Calu3 (cell line): ENCODE results near the gene RCC1. TPM values are rescaled to one million over a fixed set of nuclear protein-coding genes. Genes with fewer than 3 reads are reported as not detected.
"Not testable (repeated sequence)": the region's sequence is repeated elsewhere in the genome, so short reads cannot be mapped to it uniquely, and the experiment has no call there.

ENCODE experiments used
- BruUV-seq: library from RNA; stranded (reverse); fragments of 400-500 nt; replicated peaks from 2 replicates; lab custom pipeline; 2021; lab: Mats Ljungman, UMichigan
- CTCF ChIA-PET: fragments of 300-600 bp; sonication (Branson Sonifier 250); formaldehyde crosslinking; loops from one replicate; lab custom pipeline; 2022; ENCODE audit warnings: antibody characterized with exemption; lab: Charles Lee
- DNase-seq: peaks from one replicate; pipeline ENCODE4 v3.0.0; 2022
- H3K27ac Mint-ChIP-seq: one replicate; pipeline ENCODE4 v1.8.0; 2022; ENCODE audit warnings: mixed read lengths; ENCODE audit not compliant: unreplicated experiment
- H3K27me3 Mint-ChIP-seq: one replicate; pipeline ENCODE4 v1.8.0; 2022; ENCODE audit warnings: mixed read lengths; ENCODE audit not compliant: unreplicated experiment
- H3K36me3 Mint-ChIP-seq: one replicate; pipeline ENCODE4 v1.8.0; 2022; ENCODE audit warnings: mild to moderate bottlenecking, moderate library complexity, mixed read lengths; ENCODE audit not compliant: insufficient read depth, unreplicated experiment
- H3K4me1 Mint-ChIP-seq: one replicate; pipeline ENCODE4 v1.8.0; 2022; ENCODE audit warnings: mild to moderate bottlenecking, low read depth, mixed read lengths; ENCODE audit not compliant: unreplicated experiment
- H3K4me3 Mint-ChIP-seq: one replicate; pipeline ENCODE4 v1.8.0; 2022; ENCODE audit warnings: mild to moderate bottlenecking, low read depth, moderate library complexity, mixed read lengths; ENCODE audit not compliant: unreplicated experiment
- H3K9me3 Mint-ChIP-seq: one replicate; pipeline ENCODE4 v1.8.0; 2022; ENCODE audit warnings: low read depth, mixed read lengths; ENCODE audit not compliant: unreplicated experiment
- CTCF ChIP-seq: fragments of 200-600 bp; IDR thresholded peaks from one replicate; pipeline ENCODE4 v1.8.0; 2022; ENCODE audit warnings: antibody characterized with exemption; ENCODE audit not compliant: unreplicated experiment
- intact Hi-C: fragments of 100-400 bp; cut with micrococcal nuclease; formaldehyde crosslinking; loops from one replicate; pipeline ENCODE4 v1.10.0; 2022; ENCODE audit not compliant: unreplicated experiment
- total RNA-seq: library from RNA; stranded (reverse); gene quantifications from 2 replicates; pipeline ENCODE4 v1.2.3, GENCODE V29; 2022

Gene RCC1
- total RNA-seq, 1 experiment from 2014 or later = 95.9 TPM

GRCh38 chr1:28565726-28566125, 59.9 kb downstream of the RCC1 start:
- no TSS peak for BruUV-seq
- no peak for DNase-seq
- H3K36me3 Mint-ChIP-seq = peaks cover 43% of the 10 kb centered on the region

DNA sequence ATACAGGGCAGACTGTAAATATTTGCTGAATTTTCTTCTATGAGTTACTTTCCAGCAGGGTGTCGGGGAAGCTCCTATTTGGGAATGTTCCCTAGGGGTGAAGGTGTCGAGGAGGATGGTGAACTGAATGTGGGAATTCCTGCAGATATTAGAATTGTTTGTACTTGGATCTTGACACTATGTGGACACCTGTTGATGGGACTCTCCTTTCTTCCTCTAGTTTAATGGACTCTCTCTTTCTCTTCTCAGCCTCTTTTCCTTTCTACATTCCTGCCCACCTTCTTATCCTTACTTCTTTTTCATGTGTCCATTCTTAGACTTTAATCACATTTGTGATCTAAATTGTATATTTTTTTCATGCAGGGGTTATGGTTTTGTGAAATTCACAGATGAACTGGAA, 61.1 kb downstream of the RCC1 start:
- H3K27me3 Mint-ChIP-seq = no peaks in the 10 kb centered on the region
- no peak for DNase-seq
- H3K9me3 Mint-ChIP-seq = no peaks in the 10 kb centered on the region
- no peak overlapping the region for H3K4me3 Mint-ChIP-seq
- H3K36me3 Mint-ChIP-seq = peaks cover 44% of the 10 kb centered on the region
- intact Hi-C loops = no loop called here
- BruUV-seq = no TSS peak
- TF ChIP-seq CTCF = no peak
- no peak overlapping the region for H3K27ac Mint-ChIP-seq
- CTCF ChIA-PET = no interaction called here
- no peaks in the 10 kb centered on the region for H3K4me1 Mint-ChIP-seq

More at GRCh38 chr1:28565726-28566125, 59.9 kb downstream of the RCC1 start:
- no peaks in the 10 kb centered on the region for H3K9me3 Mint-ChIP-seq
- no peaks in the 10 kb centered on the region for H3K27me3 Mint-ChIP-seq
- TF ChIP-seq CTCF = no peak
- H3K27ac Mint-ChIP-seq = no peak overlapping the region
- intact Hi-C loops = no loop called here
- CTCF ChIA-PET = interaction anchor here (0.8 kb wide), 1 partner anchor 78 kb away, joined by 3 read pairs; no protein-coding TSS in a partner anchor
- H3K4me3 Mint-ChIP-seq = no peak overlapping the region
- no peaks in the 10 kb centered on the region for H3K4me1 Mint-ChIP-seq

- TF ChIP-seq CTCF = no peak
- H3K27me3 Mint-ChIP-seq = no peaks in the 10 kb centered on the region
- intact Hi-C loops = no loop called here
- H3K4me3 Mint-ChIP-seq = no peak overlapping the region
- no TSS peak for BruUV-seq
- DNase-seq = no peak
- peaks cover 53% of the 10 kb centered on the region for H3K36me3 Mint-ChIP-seq
- CTCF ChIA-PET = interaction anchor here (0.6 kb wide), 1 partner anchor 285 kb away, joined by 3 read pairs; no protein-coding TSS in a partner anchor
- H3K4me1 Mint-ChIP-seq = no peaks in the 10 kb centered on the region
- no peaks in the 10 kb centered on the region for H3K9me3 Mint-ChIP-seq
- H3K27ac Mint-ChIP-seq = no peak overlapping the region
These were observed 66.1 kb downstream of the RCC1 start for GRCh38 chr1:28571911-28572310.

DNA sequence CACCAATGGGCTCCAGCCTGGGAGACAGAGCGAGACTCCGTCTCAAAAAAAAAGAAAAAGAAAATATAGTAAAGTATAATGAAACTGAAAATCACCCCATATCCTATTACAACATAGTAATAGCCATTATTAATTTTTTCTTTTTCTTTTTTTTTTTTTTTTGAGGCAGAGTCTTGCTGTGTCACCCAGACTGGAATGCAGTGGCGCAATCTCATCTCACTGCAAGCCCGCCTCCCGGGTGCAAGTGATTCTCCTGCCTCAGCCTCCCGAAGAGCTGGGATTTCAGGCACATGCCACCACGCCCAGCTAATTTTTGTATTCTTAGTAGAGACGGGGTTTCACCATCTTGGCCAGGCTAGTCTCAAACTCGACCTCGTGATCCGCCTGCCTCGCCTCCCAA, 67.0 kb downstream of the RCC1 start:
- CTCF ChIA-PET = interaction anchor here (1.2 kb wide), 1 partner anchor 9 kb away, joined by 3 read pairs; no protein-coding TSS in a partner anchor
- H3K4me3 Mint-ChIP-seq, H3K27ac Mint-ChIP-seq, H3K27me3 Mint-ChIP-seq, intact Hi-C loops, H3K9me3 Mint-ChIP-seq, DNase-seq, BruUV-seq, H3K4me1 Mint-ChIP-seq: not testable (repeated sequence)
- peaks cover 56% of the 10 kb centered on the region for H3K36me3 Mint-ChIP-seq

- TF ChIP-seq CTCF = no peak
- no TSS peak for BruUV-seq
- Mint-ChIP-seq H3K36me3 (peaks cover 56% of the 10 kb centered on the region), H3K4me3 (no peak overlapping the region), H3K4me1 (peaks cover 6% of the 10 kb centered on the region), H3K27me3 (no peaks in the 10 kb centered on the region), H3K9me3 (no peaks in the 10 kb centered on the region), H3K27ac (no peak overlapping the region)
- CTCF ChIA-PET = interaction anchor here (1.2 kb wide), 1 partner anchor 9 kb away, joined by 3 read pairs; no protein-coding TSS in a partner anchor
- no peak for DNase-seq
- intact Hi-C loops = no loop called here
These were observed 67.7 kb downstream of the RCC1 start for GRCh38 chr1:28573564-28573963.
